ENCODE results near the gene ITCH.
"Not testable (repeated sequence)": the region's sequence is repeated elsewhere in the genome, so short reads cannot be mapped to it uniquely, and the experiment has no call there.

ITCH gene

GRCh38 chr20:34512955-34513419 lies 149.9 kb downstream of the ITCH start:
- Histone ChIP-seq H3K4me1 (ENCODE audit: control insufficient read depth, insufficient read depth, low read length, poor library complexity, severe bottlenecking) (peaks cover 18% of the 10 kb centered on the region), H3K4me3 (ENCODE audit: insufficient read depth, low read depth, low read length, poor library complexity, severe bottlenecking) (no peak overlapping the region), H3K27me3 (replicated peaks; ENCODE audit: control insufficient read depth, insufficient read depth, low read length, poor library complexity, severe bottlenecking) (no peaks in the 10 kb centered on the region), H3K36me3 (ENCODE audit: control insufficient read depth, insufficient read depth, low read length) (no peaks in the 10 kb centered on the region), H3K27ac (ENCODE audit: insufficient read depth, low read length, poor library complexity, severe bottlenecking) (no peak overlapping the region), H3K9me3 (ENCODE audit: control insufficient read depth, low read length) (no peaks in the 10 kb centered on the region)
- DNase-seq = no peak

GRCh38 chr20:34514034-34514433 lies 151.0 kb downstream of the ITCH start:
- not testable (repeated sequence) for H3K36me3 ChIP-seq (ENCODE audit: control insufficient read depth, insufficient read depth, low read length); DNase-seq; H3K4me3 ChIP-seq (ENCODE audit: insufficient read depth, low read depth, low read length, poor library complexity, severe bottlenecking); H3K9me3 ChIP-seq (ENCODE audit: control insufficient read depth, low read length); H3K27me3 ChIP-seq (replicated peaks; ENCODE audit: control insufficient read depth, insufficient read depth, low read length, poor library complexity, severe bottlenecking); H3K27ac ChIP-seq (ENCODE audit: insufficient read depth, low read length, poor library complexity, severe bottlenecking)
- peaks cover 22% of the 10 kb centered on the region for H3K4me1 ChIP-seq (ENCODE audit: control insufficient read depth, insufficient read depth, low read length, poor library complexity, severe bottlenecking)

- Histone ChIP-seq H3K27me3 (replicated peaks; ENCODE audit: control insufficient read depth, insufficient read depth, low read length, poor library complexity, severe bottlenecking) (no peaks in the 10 kb centered on the region), H3K9me3 (ENCODE audit: control insufficient read depth, low read length) (no peaks in the 10 kb centered on the region), H3K36me3 (ENCODE audit: control insufficient read depth, insufficient read depth, low read length) (no peaks in the 10 kb centered on the region), H3K4me1 (ENCODE audit: control insufficient read depth, insufficient read depth, low read length, poor library complexity, severe bottlenecking) (peaks cover 25% of the 10 kb centered on the region), H3K27ac (ENCODE audit: insufficient read depth, low read length, poor library complexity, severe bottlenecking) (peak overlapping the region; percentile 77), H3K4me3 (ENCODE audit: insufficient read depth, low read depth, low read length, poor library complexity, severe bottlenecking) (peak overlapping the region; percentile 96)
- no peak for DNase-seq
Measured at GRCh38 chr20:34514897-34515483, 151.9 kb downstream of the ITCH start.

GRCh38 chr20:34515484-34516246 lies 152.6 kb downstream of the ITCH start:
- H3K27ac ChIP-seq (ENCODE audit: insufficient read depth, low read length, poor library complexity, severe bottlenecking) = peak overlapping the region; percentile 77
- H3K36me3 ChIP-seq (ENCODE audit: control insufficient read depth, insufficient read depth, low read length) = no peaks in the 10 kb centered on the region
- peak overlapping the region; percentile 96 for H3K4me3 ChIP-seq (ENCODE audit: insufficient read depth, low read depth, low read length, poor library complexity, severe bottlenecking)
- peaks cover 25% of the 10 kb centered on the region for H3K4me1 ChIP-seq (ENCODE audit: control insufficient read depth, insufficient read depth, low read length, poor library complexity, severe bottlenecking)
- DNase-seq = peak; percentile 51 to 62 (median 58)
- H3K27me3 ChIP-seq (replicated peaks; ENCODE audit: control insufficient read depth, insufficient read depth, low read length, poor library complexity, severe bottlenecking) = no peaks in the 10 kb centered on the region
- no peaks in the 10 kb centered on the region for H3K9me3 ChIP-seq (ENCODE audit: control insufficient read depth, low read length)

GRCh38 chr20:34516247-34517113 lies 153.4 kb downstream of the ITCH start, which contains the start of gene DYNLRB1:
Gene DYNLRB1 (plus strand): TSS chr20:34516422. CDS start chr20:34516459, 37 bp downstream.
- peaks cover 25% of the 10 kb centered on the region for H3K4me1 ChIP-seq (ENCODE audit: control insufficient read depth, insufficient read depth, low read length, poor library complexity, severe bottlenecking)
- no peaks in the 10 kb centered on the region for H3K36me3 ChIP-seq (ENCODE audit: control insufficient read depth, insufficient read depth, low read length)
- DNase-seq = peak; percentile 85 to 95 (median 87)
- peak within 1 kb of the TSS; percentile 96 for H3K4me3 ChIP-seq (ENCODE audit: insufficient read depth, low read depth, low read length, poor library complexity, severe bottlenecking)
- H3K27me3 ChIP-seq (replicated peaks; ENCODE audit: control insufficient read depth, insufficient read depth, low read length, poor library complexity, severe bottlenecking) = no peaks in the 10 kb centered on the region
- peak within 1 kb of the TSS; percentile 77 for H3K27ac ChIP-seq (ENCODE audit: insufficient read depth, low read length, poor library complexity, severe bottlenecking)
- H3K9me3 ChIP-seq (ENCODE audit: control insufficient read depth, low read length) = no peaks in the 10 kb centered on the region

- no peaks in the 10 kb centered on the region for H3K36me3 ChIP-seq (ENCODE audit: control insufficient read depth, insufficient read depth, low read length)
- H3K27ac ChIP-seq (ENCODE audit: insufficient read depth, low read length, poor library complexity, severe bottlenecking) = peak overlapping the region; percentile 77
- DNase-seq = no peak
- peaks cover 25% of the 10 kb centered on the region for H3K4me1 ChIP-seq (ENCODE audit: control insufficient read depth, insufficient read depth, low read length, poor library complexity, severe bottlenecking)
- H3K27me3 ChIP-seq (replicated peaks; ENCODE audit: control insufficient read depth, insufficient read depth, low read length, poor library complexity, severe bottlenecking) = no peaks in the 10 kb centered on the region
- H3K9me3 ChIP-seq (ENCODE audit: control insufficient read depth, low read length) = no peaks in the 10 kb centered on the region
- peak overlapping the region; percentile 96 for H3K4me3 ChIP-seq (ENCODE audit: insufficient read depth, low read depth, low read length, poor library complexity, severe bottlenecking)
Measured at GRCh38 chr20:34517114-34517505, 154.0 kb downstream of the ITCH start.

- H3K27me3 ChIP-seq (replicated peaks; ENCODE audit: control insufficient read depth, insufficient read depth, low read length, poor library complexity, severe bottlenecking); H3K4me3 ChIP-seq (ENCODE audit: insufficient read depth, low read depth, low read length, poor library complexity, severe bottlenecking): not testable (repeated sequence)
Measured at GRCh38 chr20:34518863-34519262, 155.8 kb downstream of the ITCH start.

GRCh38 chr20:34519841-34520240 lies 156.8 kb downstream of the ITCH start:
- peaks cover 16% of the 10 kb centered on the region for H3K4me1 ChIP-seq (ENCODE audit: control insufficient read depth, insufficient read depth, low read length, poor library complexity, severe bottlenecking)
- DNase-seq = not testable (repeated sequence)

More at GRCh38 chr20:34518863-34519262, 155.8 kb downstream of the ITCH start:
- H3K4me1 ChIP-seq (ENCODE audit: control insufficient read depth, insufficient read depth, low read length, poor library complexity, severe bottlenecking) = peaks cover 19% of the 10 kb centered on the region
- not testable (repeated sequence) for H3K36me3 ChIP-seq (ENCODE audit: control insufficient read depth, insufficient read depth, low read length); DNase-seq; H3K9me3 ChIP-seq (ENCODE audit: control insufficient read depth, low read length); H3K27ac ChIP-seq (ENCODE audit: insufficient read depth, low read length, poor library complexity, severe bottlenecking)

GRCh38 chr20:34522969-34523871 lies 160.1 kb downstream of the ITCH start:
- no peak for DNase-seq
- Histone ChIP-seq H3K4me3 (ENCODE audit: insufficient read depth, low read depth, low read length, poor library complexity, severe bottlenecking) (no peak overlapping the region), H3K27ac (ENCODE audit: insufficient read depth, low read length, poor library complexity, severe bottlenecking) (no peak overlapping the region), H3K36me3 (ENCODE audit: control insufficient read depth, insufficient read depth, low read length) (peaks cover 23% of the 10 kb centered on the region), H3K27me3 (replicated peaks; ENCODE audit: control insufficient read depth, insufficient read depth, low read length, poor library complexity, severe bottlenecking) (no peaks in the 10 kb centered on the region), H3K9me3 (ENCODE audit: control insufficient read depth, low read length) (no peaks in the 10 kb centered on the region), H3K4me1 (ENCODE audit: control insufficient read depth, insufficient read depth, low read length, poor library complexity, severe bottlenecking) (peaks cover 5% of the 10 kb centered on the region)

More at GRCh38 chr20:34519841-34520240, 156.8 kb downstream of the ITCH start:
- H3K27ac ChIP-seq (ENCODE audit: insufficient read depth, low read length, poor library complexity, severe bottlenecking); H3K9me3 ChIP-seq (ENCODE audit: control insufficient read depth, low read length); H3K27me3 ChIP-seq (replicated peaks; ENCODE audit: control insufficient read depth, insufficient read depth, low read length, poor library complexity, severe bottlenecking); H3K36me3 ChIP-seq (ENCODE audit: control insufficient read depth, insufficient read depth, low read length); H3K4me3 ChIP-seq (ENCODE audit: insufficient read depth, low read depth, low read length, poor library complexity, severe bottlenecking): not testable (repeated sequence)

All from effector memory CD4-positive, alpha-beta T cell (primary cell).